GM21723 (cell line): ENCODE results near the gene CDH4.

ENCODE experiments used
- ATAC-seq: cut with Tn5 transposase; IDR thresholded peaks from one replicate; pipeline ENCODE4 v1.9.1; 2021; ENCODE audit warnings: mild to moderate bottlenecking, moderate library complexity; ENCODE audit not compliant: unreplicated experiment

CDH4 gene

DNA sequence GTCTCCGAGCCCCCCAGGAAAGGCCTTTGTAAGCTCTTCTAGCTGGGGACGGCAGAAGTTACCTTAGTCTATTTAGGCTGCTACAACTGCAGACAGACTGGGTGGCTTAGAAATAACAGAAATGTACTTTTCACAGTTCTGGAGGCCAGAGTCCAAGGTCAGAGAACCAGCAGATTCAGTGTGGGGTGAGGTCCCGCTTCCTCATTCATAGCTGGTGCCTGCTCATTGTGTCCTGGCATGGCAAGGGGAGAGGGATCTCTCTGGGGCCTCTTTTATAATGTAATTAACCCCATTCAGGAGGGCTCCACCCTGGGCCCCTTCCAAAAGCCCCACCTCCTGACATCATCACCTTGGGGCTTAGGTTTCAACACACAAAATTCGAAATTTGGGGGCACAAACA lies 315.1 kb downstream of the CDH4 start:
- ATAC-seq, result no peak

DNA sequence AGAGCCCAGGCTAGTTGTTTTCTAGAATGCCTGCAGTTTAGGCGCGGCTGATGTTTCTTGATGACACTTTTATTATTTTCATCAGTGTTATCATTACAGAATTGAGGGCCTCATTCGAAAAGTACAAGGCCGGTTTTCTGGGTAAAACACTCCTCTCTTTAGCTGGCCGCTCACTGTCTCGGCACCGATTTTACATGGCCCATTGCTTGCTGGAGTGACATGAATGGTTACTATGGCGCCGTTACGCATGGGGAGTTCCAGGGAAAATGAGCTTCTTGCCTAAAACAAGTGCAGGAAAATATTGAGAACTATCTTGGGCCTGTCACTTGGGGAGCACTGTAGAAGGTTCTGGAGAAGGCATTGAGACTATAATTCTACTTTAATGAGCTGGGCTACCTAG lies 317.8 kb downstream of the CDH4 start:
- ATAC-seq, result no peak

GRCh38 chr20:61570646-61571195 lies 318.7 kb downstream of the CDH4 start:
- no peak for ATAC-seq

DNA sequence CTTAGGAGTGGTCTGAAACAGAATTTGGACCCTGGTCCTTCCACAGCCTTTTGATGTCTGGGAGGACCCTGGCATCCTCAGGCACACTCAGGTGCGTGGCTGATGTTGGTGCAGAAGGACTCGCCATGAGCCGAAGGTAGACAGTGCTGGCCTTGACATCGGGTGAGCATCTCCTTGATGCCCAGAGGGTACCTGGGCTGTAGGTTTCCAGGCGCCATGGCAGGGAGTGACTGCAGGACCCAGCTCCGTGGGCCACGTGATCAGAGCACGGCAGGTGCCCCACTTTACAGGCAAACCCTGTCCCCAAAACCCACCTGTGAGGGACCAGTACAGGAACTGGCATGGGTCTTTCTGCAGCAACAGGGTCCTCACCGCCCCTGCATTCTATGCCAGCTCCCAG lies 319.2 kb downstream of the CDH4 start:
- ATAC-seq, result no peak

DNA sequence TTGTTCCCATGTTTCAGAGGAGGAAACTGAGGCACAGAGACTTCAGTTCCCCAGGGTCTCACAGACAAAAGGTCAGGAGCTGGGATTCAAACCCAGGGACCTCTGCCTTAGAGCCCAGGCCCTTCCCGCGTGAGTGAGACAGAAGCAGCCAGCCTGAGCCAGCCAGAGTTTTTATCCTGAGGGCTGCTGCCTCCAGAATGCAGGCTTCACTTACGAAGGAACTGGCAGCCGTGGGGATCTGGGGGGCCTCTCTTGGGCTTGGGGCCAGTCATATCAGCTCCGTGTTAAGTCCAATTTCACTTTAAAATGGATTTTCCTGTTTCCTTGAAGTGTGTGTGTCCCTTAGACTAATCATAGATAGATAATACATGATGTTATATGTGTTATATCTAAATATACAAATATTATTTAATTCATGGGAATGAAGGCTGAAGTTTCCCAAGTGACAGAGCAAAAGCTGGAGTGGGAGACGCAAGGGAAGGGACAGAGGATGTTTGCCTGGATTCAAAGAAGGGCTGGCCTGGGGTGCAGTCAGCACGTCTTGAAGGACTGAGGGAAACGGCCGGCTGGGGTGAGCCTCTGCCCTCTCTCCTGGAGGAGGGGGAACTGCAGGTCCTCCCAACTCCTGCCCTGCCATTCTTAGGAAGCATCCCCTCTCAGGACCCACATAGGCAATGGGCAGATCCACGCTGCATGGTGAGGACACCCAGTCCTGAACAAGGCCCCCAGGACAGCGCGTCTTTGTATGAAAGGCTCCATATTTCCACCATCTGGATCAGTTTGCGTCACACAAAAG lies 320.1 kb downstream of the CDH4 start:
- no peak for ATAC-seq

DNA sequence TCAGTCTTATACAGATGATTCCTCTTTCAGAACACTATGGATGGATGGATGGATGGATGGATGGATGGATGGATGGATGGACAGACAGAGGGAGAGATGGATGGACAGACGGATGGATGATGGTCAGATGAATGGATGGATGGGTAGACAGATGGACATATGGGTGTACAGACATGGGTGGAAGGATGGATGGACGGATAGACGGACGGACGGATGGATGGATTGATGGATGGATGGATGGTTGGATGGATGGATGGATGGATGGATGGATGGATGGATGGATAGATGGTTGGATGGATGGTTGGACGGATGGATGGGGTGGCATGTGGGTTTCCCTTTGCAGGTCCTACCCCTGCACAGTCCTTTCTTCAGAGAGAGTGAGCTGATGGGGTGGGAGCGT lies 320.7 kb downstream of the CDH4 start:
- no peak for ATAC-seq

GRCh38 chr20:61573415-61574305 lies 321.6 kb downstream of the CDH4 start:
- no peak for ATAC-seq

- no peak for ATAC-seq
These were observed 323.3 kb downstream of the CDH4 start for GRCh38 chr20:61575151-61575937.

- no peak for ATAC-seq
These were observed 324.3 kb downstream of the CDH4 start for GRCh38 chr20:61576372-61576771.

GRCh38 chr20:61577065-61577464 lies 325.0 kb downstream of the CDH4 start:
- no peak for ATAC-seq

- no peak for ATAC-seq
These were observed 327.8 kb downstream of the CDH4 start for GRCh38 chr20:61579908-61580307.

DNA sequence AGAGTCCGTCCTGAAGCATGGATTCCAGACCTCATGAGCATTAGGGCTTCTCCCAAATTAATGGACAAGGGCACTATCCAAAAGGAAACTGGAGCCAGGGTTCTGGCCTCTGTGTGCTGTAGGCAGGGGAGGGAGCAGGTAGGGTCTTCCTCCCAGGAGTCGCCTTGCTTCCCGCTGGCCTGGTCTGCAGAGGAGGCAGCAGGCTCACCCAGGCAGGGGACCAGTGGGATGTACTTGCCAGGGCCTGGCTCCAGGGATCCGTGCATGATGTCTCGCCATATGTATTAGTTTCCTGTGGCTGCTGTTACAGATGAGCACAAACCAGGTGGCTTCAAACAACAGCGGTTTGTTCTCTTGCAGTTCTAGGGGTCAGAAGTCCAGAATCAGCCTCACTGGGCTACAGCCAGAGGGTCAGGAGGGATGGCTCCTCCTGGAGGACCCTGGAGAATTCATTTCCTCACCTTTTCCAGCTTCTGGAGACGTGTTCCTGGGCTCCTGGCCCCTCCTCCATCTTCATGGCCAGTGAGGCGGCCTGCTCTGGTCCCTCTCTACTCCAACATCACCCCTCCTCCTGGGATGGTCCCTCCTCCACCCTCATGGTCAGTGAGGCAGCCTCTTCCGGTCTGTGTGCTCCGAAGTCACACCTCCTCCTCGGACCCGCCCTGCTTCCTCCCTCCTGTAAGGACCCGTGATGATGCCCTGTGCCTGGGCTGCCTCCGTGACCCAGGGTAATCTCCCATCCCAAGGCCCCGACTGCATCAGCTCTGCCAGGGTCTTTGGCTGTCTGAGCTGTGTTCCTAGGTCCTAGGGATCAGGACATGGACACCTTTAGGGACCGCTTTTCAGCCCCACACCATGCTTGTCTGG lies 329.1 kb downstream of the CDH4 start:
- ATAC-seq, result no peak

GRCh38 chr20:61581825-61582188 lies 329.7 kb downstream of the CDH4 start:
- no peak for ATAC-seq

- ATAC-seq, result no peak
These were observed 330.3 kb downstream of the CDH4 start for GRCh38 chr20:61582196-61582923.

GRCh38 chr20:61583356-61583755 lies 331.3 kb downstream of the CDH4 start:
- no peak for ATAC-seq

GRCh38 chr20:61584851-61585250 lies 332.8 kb downstream of the CDH4 start:
- ATAC-seq, result no peak

GRCh38 chr20:61585764-61586163 lies 333.7 kb downstream of the CDH4 start:
- no peak for ATAC-seq

DNA sequence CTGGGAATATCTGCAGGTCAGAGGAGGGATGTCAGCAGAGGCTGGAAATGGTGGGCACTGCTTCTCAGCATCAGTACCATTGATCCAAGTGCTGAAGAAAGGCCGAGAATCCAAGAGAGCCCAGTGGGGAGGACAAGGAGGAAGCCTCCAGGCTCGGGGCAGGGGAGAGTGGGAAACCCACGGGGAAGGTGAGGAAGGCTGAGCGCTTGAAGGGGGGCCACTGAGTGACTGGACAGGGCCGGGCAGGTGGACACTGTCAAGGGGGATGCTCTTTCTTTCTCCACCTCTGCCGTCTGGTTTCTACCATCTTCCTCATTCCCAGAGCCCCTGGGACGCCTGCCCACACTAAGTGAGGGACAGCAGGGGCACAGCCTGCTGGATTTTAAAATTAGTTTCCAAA lies 335.0 kb downstream of the CDH4 start:
- no peak for ATAC-seq

DNA sequence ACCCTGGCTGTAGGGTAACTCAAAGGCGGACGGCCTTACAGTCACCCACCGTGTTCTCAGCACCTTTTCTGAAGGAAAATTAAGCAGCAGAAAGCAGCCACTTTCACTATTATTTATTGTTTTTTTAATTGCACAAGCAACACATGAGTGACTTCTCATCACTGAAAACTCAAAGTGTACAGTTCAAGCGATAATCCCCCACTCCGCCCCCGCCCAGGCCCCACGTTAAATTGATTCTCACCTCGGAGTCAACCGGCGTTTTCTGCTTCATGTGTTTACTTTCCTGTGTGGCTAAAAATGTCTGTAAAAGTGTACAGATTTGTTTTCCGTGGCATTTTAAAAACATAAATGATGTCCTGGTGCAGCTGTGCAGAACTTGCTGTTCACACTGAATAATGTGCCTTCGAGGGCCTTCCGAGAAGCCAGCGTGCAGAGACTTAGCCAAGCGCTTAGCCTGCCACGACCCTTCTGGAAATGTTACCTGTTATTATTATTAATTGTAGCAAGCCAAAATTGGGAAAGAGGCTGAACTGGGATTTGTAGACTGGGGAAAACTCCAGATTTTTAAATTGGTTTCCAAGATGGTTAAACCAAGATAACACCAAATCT lies 335.7 kb downstream of the CDH4 start:
- no peak for ATAC-seq
